KMS-11 (cell line): ENCODE data around the gene ATXN2L.

ENCODE experiments used
- H2AFZ ChIP-seq: fragments of 200-600 bp; sonication (generic); 2 replicates; pipeline ENCODE4 v1.6.1; 2016; ENCODE audit warnings: antibody characterized with exemption, mixed run types, low read depth
- H3K27ac ChIP-seq: fragments of 200-600 bp; sonication (generic); 2 replicates; pipeline ENCODE4 v1.6.1; 2016; ENCODE audit warnings: mild to moderate bottlenecking, mixed run types
- H3K27me3 ChIP-seq: fragments of 200-600 bp; sonication (generic); 2 replicates; pipeline ENCODE4 v1.6.1; 2017; ENCODE audit warnings: mild to moderate bottlenecking, low read depth, mixed run types, moderate library complexity; ENCODE audit not compliant: insufficient read depth
- H3K36me3 ChIP-seq: fragments of 200-600 bp; sonication (generic); 2 replicates; pipeline ENCODE4 v1.6.1; 2017; ENCODE audit warnings: mild to moderate bottlenecking, mixed run types; ENCODE audit not compliant: insufficient read depth
- H3K4me1 ChIP-seq: fragments of 200-600 bp; sonication (generic); 2 replicates; pipeline ENCODE4 v1.6.1; 2016; ENCODE audit warnings: mild to moderate bottlenecking, low read depth, mixed run types; ENCODE audit not compliant: poor library complexity, severe bottlenecking
- H3K4me2 ChIP-seq: fragments of 200-600 bp; sonication (generic); 2 replicates; pipeline ENCODE4 v1.7.0; 2016; ENCODE audit warnings: mild to moderate bottlenecking, mixed run types
- H3K4me3 ChIP-seq: fragments of 200-600 bp; sonication (generic); IDR thresholded peaks from 2 replicates; pipeline ENCODE4 v1.6.1; 2017; ENCODE audit warnings: low read depth, low read length, mixed read lengths; ENCODE audit not compliant: insufficient read depth
- H3K79me2 ChIP-seq: fragments of 200-600 bp; sonication (generic); 2 replicates; pipeline ENCODE4 v1.6.1; 2016; ENCODE audit warnings: low read depth, mixed run types; ENCODE audit not compliant: insufficient read depth
- H3K9ac ChIP-seq: fragments of 200-600 bp; sonication (generic); 2 replicates; pipeline ENCODE4 v1.6.1; 2016; ENCODE audit warnings: mild to moderate bottlenecking, mixed run types
- H4K20me1 ChIP-seq: fragments of 200-600 bp; sonication (generic); 2 replicates; pipeline ENCODE4 v1.6.1; 2016; ENCODE audit warnings: mild to moderate bottlenecking, mixed run types; ENCODE audit not compliant: insufficient read depth
- CTCF ChIP-seq: fragments of 200-600 bp; sonication (generic); conservative IDR thresholded peaks from 2 replicates; pipeline ENCODE4 v1.6.1; 2017; ENCODE audit warnings: low read depth, mild to moderate bottlenecking, antibody characterized with exemption, low read length, moderate library complexity, mixed read lengths

The ATXN2L gene

DNA sequence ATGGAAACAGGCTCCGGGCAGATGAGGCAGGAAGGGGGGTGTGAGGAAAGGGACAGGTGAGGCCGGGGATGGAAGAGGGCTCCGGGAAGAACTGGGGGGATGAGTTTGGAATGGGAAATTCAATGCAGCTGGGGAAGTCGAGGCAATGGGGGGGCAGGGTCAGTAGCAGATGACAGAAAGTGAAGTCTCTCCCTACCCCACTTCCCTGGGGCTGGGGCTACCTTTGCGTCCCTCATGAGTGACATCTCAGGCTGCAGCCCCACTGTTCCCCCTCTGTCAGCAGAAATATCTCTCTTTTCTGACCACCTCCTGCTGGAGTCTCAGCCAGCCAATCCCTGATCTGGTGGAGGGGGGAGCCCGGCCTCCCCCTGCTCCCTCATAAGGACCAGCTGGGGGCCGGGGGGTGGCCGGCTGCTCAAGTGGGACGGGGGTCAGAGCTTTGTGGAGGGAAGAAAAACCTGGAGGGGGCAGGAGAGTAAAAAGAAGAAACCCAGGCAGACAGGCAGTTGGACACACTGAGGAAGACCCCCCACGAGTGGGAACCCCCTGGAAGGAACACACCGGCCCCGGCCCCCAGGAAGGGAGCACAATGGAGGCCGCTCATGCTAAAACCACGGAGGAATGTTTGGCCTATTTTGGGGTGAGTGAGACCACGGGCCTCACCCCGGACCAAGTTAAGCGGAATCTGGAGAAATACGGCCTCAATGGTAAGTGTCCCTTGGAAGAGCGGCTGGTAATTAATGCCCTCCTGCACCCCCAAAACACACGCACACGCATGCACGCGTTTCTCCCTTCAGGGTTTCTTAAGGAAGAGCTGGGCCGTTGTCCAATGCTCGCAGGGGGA lies 55.5 kb downstream of the ATXN2L start, which contains the start of gene ATP2A1:
TSS of gene ATP2A1 (plus strand) at position 406 of the 844 bp plus-strand sequence. CDS start at position 590, 184 bp downstream.
- Histone ChIP-seq H3K4me3 (peak within 1 kb of the TSS; percentile 49), H3K4me1 (peaks cover 38% of the 10 kb centered on the region), H3K36me3 (no peaks in the 10 kb centered on the region; the same call in 1 of the 2 replicates), H4K20me1 (no peaks in the 10 kb centered on the region), H3K9ac (peak within 1 kb of the TSS; percentile 62; the same call in 1 of the 2 replicates), H3K4me2 (peak within 1 kb of the TSS; percentile 47), H3K27ac (no peak within 1 kb of the TSS), H2AFZ (peak within 1 kb of the TSS; percentile 83), H3K27me3 (no peaks in the 10 kb centered on the region), H3K79me2 (no peaks in the 10 kb centered on the region)
- no peak for TF ChIP-seq CTCF

DNA sequence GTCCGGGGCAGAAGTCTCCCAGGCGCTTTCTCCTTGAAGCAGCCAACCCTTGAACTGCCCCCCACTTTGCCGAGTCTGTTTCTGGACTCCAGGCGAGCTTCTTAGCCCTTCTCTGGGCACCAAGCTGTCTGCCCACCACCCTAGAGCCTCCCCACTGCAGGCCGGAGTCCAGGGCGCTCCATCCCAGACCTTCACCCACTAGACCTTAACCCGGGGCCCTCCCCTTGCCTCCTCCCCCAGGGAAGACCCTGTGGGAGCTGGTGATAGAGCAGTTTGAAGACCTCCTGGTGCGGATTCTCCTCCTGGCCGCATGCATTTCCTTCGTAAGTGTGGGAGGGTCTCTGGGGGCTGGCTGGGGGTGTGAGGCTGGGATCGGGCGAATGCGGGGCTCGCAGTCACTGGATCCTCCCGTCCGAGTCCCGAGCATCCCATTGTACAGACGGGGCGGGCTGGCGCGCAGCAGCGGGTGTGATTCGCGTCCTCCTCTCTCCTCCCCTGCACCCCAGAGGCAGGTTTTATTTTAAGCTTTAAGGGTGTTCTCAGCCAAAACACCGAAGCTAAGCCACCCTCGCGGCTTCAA lies 56.6 kb downstream of the ATXN2L start:
- no peaks in the 10 kb centered on the region for H3K36me3 ChIP-seq
- peak overlapping the region; percentile 47 for H3K4me2 ChIP-seq
- no peaks in the 10 kb centered on the region for H4K20me1 ChIP-seq
- no peak overlapping the region for H3K27ac ChIP-seq
- TF ChIP-seq CTCF = no peak
- H3K79me2 ChIP-seq = no peaks in the 10 kb centered on the region
- peak overlapping the region; percentile 62; the same call in 1 of the 2 replicates for H3K9ac ChIP-seq
- H3K4me3 ChIP-seq = peak overlapping the region; percentile 49
- no peaks in the 10 kb centered on the region for H3K27me3 ChIP-seq
- peak overlapping the region; percentile 83 for H2AFZ ChIP-seq
- H3K4me1 ChIP-seq = peaks cover 38% of the 10 kb centered on the region

GRCh38 chr16:28879841-28880588 lies 57.2 kb downstream of the ATXN2L start:
- peak overlapping the region; percentile 49 for H3K4me3 ChIP-seq
- H3K27me3 ChIP-seq = no peaks in the 10 kb centered on the region
- H3K27ac ChIP-seq = no peak overlapping the region
- TF ChIP-seq CTCF = no peak
- H3K9ac ChIP-seq = peak overlapping the region; percentile 62; the same call in 1 of the 2 replicates
- peak overlapping the region; percentile 47 for H3K4me2 ChIP-seq
- H3K79me2 ChIP-seq = no peaks in the 10 kb centered on the region
- H4K20me1 ChIP-seq = no peaks in the 10 kb centered on the region
- H3K36me3 ChIP-seq = no peaks in the 10 kb centered on the region
- peak overlapping the region; percentile 83 for H2AFZ ChIP-seq
- peaks cover 38% of the 10 kb centered on the region for H3K4me1 ChIP-seq

- Histone ChIP-seq H3K4me2 (no peak overlapping the region; the same call in 1 of the 2 replicates), H3K4me3 (no peak overlapping the region)
These were observed 57.8 kb downstream of the ATXN2L start for GRCh38 chr16:28880589-28880915.

More at GRCh38 chr16:28880589-28880915, 57.8 kb downstream of the ATXN2L start:
- Histone ChIP-seq H2AFZ (peak overlapping the region; percentile 83), H3K9ac (no peak overlapping the region), H3K36me3 (no peaks in the 10 kb centered on the region), H3K27ac (no peak overlapping the region), H4K20me1 (no peaks in the 10 kb centered on the region), H3K4me1 (peaks cover 38% of the 10 kb centered on the region), H3K79me2 (no peaks in the 10 kb centered on the region), H3K27me3 (no peaks in the 10 kb centered on the region)
- no peak for TF ChIP-seq CTCF
